ENCODE measurements around the gene CES3. TPM values are rescaled to one million over a fixed set of nuclear protein-coding genes. Genes with fewer than 3 reads are reported as not detected.

The CES3 gene
- total and polyA plus RNA-seq, 4 donors: 0.19 to 28.3 (median 12.5) TPM

DNA sequence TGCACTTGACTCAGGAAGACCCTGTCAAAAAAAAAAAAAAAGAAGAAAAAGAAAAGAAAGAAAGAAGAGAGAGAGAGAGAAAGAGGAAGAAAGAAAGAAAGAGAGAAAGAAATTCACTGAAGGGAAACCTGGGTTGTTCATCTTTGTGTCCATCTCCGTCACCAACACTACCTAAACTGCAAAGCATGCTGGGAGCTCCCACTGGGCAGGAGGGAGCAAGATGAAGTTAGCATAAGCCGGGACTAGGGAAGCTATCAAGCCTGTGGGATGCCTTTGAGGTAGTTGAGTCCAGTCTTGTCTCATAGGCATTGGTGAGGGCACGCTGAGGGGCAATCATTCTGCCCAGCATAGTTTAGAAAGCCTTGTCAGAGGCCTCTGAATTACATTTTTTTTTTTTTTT lies 60.3 kb downstream of the CES3 start:
- Histone ChIP-seq H3K9ac (ENCODE audit: low read depth in 1 of 2, low read length in 2 of 2) (no peak overlapping the region), H3K9me3 (ENCODE audit: control insufficient read depth in 4 of 4, low read length in 3 of 4) (no peaks in the 10 kb centered on the region), H3K27ac (ENCODE audit: low read depth in 1 of 2, low read length in 2 of 2) (no peak overlapping the region), H3K4me3 (ENCODE audit: low read depth in 1 of 3, low read length in 3 of 3) (no peak overlapping the region), H3K4me1 (ENCODE audit: control insufficient read depth in 4 of 4, insufficient read depth in 4 of 4, low read length in 3 of 4) (no peaks in the 10 kb centered on the region), H3K27me3 (ENCODE audit: control insufficient read depth in 4 of 4, insufficient read depth in 4 of 4, low read length in 3 of 4) (no peaks in the 10 kb centered on the region), H3K36me3 (ENCODE audit: control insufficient read depth in 4 of 4, insufficient read depth in 3 of 4, low read depth in 1 of 4, low read length in 3 of 4) (no peaks in the 10 kb centered on the region)
- TF ChIP-seq GABPA (IDR thresholded peaks at IDR 0.05 in 1 of 2, conservative IDR thresholded peaks at IDR 0.05 in 1 of 2) (no peak), EGR1 (IDR thresholded peaks at IDR 0.05; ENCODE audit: low read depth in 2 of 2) (no peak), RXRA (IDR thresholded peaks at IDR 0.05) (no peak), JUND (IDR thresholded peaks at IDR 0.05) (no peak), HNF4A (conservative IDR thresholded peaks at IDR 0.05) (no peak), FOXA2 (IDR thresholded peaks at IDR 0.05) (no peak), TAF1 (conservative IDR thresholded peaks at IDR 0.05) (no peak), FOXA1 (IDR thresholded peaks at IDR 0.05) (no peak), YY1 (IDR thresholded peaks at IDR 0.05) (no peak), NR2F2 (IDR thresholded peaks at IDR 0.05) (no peak), SP1 (IDR thresholded peaks at IDR 0.05) (no peak), HNF4G (IDR thresholded peaks at IDR 0.05) (no peak), RAD21 (IDR thresholded peaks at IDR 0.05) (no peak)
- TF ChIP-seq, protein P1, sequence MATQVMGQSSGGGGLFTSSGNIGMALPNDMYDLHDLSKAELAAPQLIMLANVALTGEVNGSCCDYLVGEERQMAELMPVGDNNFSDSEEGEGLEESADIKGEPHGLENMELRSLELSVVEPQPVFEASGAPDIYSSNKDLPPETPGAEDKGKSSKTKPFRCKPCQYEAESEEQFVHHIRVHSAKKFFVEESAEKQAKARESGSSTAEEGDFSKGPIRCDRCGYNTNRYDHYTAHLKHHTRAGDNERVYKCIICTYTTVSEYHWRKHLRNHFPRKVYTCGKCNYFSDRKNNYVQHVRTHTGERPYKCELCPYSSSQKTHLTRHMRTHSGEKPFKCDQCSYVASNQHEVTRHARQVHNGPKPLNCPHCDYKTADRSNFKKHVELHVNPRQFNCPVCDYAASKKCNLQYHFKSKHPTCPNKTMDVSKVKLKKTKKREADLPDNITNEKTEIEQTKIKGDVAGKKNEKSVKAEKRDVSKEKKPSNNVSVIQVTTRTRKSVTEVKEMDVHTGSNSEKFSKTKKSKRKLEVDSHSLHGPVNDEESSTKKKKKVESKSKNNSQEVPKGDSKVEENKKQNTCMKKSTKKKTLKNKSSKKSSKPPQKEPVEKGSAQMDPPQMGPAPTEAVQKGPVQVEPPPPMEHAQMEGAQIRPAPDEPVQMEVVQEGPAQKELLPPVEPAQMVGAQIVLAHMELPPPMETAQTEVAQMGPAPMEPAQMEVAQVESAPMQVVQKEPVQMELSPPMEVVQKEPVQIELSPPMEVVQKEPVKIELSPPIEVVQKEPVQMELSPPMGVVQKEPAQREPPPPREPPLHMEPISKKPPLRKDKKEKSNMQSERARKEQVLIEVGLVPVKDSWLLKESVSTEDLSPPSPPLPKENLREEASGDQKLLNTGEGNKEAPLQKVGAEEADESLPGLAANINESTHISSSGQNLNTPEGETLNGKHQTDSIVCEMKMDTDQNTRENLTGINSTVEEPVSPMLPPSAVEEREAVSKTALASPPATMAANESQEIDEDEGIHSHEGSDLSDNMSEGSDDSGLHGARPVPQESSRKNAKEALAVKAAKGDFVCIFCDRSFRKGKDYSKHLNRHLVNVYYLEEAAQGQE (IDR thresholded peaks at IDR 0.05): no peak
- TF ChIP-seq, protein P2, sequence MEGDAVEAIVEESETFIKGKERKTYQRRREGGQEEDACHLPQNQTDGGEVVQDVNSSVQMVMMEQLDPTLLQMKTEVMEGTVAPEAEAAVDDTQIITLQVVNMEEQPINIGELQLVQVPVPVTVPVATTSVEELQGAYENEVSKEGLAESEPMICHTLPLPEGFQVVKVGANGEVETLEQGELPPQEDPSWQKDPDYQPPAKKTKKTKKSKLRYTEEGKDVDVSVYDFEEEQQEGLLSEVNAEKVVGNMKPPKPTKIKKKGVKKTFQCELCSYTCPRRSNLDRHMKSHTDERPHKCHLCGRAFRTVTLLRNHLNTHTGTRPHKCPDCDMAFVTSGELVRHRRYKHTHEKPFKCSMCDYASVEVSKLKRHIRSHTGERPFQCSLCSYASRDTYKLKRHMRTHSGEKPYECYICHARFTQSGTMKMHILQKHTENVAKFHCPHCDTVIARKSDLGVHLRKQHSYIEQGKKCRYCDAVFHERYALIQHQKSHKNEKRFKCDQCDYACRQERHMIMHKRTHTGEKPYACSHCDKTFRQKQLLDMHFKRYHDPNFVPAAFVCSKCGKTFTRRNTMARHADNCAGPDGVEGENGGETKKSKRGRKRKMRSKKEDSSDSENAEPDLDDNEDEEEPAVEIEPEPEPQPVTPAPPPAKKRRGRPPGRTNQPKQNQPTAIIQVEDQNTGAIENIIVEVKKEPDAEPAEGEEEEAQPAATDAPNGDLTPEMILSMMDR (IDR thresholded peaks at IDR 0.05; ENCODE audit: low read depth, low read length, missing input control): no peak
- TF ChIP-seq, protein P3, sequence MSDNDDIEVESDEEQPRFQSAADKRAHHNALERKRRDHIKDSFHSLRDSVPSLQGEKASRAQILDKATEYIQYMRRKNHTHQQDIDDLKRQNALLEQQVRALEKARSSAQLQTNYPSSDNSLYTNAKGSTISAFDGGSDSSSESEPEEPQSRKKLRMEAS (IDR thresholded peaks at IDR 0.05): no peak
- 91% methylated on average over 3 of the region's 3 CpGs for WGBS
- no peak for DNase-seq (ENCODE audit: low spot score)

DNA sequence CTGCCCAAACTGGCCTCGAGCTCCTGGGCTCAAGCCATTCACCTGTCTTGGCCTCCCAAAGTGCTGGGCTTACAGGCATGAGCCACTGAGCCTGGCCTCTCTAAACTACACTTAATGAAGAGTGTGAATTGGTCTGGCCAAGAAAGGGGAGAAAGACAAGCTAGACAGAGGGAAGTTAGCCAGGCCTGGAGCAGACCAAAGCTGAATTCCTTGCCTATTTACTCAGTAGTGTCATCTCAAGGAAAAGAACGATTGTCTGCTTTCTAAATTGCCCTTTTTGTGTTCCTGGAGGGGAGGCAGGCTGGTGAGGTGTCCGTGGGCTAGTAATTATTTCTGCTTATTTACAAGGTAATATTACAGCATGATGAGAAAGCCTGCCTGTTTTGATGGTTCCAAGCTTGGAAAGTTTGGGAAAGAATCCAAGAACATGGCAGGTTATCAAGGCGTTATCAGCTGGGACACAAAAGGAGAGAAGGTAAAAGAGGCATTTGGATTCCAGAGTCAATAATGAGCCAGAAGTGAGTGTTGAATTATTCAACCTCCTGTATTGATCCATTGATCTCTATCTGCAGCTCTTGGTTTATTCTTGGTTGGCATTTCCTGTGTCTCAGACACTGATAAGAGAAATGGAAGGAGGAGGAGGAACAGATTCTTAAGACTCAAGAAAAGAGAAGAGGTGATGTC lies 61.6 kb downstream of the CES3 start:
- no peak overlapping the region for H3K9ac ChIP-seq (ENCODE audit: low read depth in 1 of 2, low read length in 2 of 2)
- WGBS: 56% methylated on average over 4 of the region's 4 CpGs
- no peak overlapping the region for H3K27ac ChIP-seq (ENCODE audit: low read depth in 1 of 2, low read length in 2 of 2)
- H3K9me3 ChIP-seq (ENCODE audit: control insufficient read depth in 4 of 4, low read length in 3 of 4): no peaks in the 10 kb centered on the region
- DNase-seq (ENCODE audit: low spot score): no peak
- H3K4me1 ChIP-seq (ENCODE audit: control insufficient read depth in 4 of 4, insufficient read depth in 4 of 4, low read length in 3 of 4): no peaks in the 10 kb centered on the region
- H3K36me3 ChIP-seq (ENCODE audit: control insufficient read depth in 4 of 4, insufficient read depth in 3 of 4, low read depth in 1 of 4, low read length in 3 of 4): no peaks in the 10 kb centered on the region
- H3K4me3 ChIP-seq (ENCODE audit: low read depth in 1 of 3, low read length in 3 of 3): no peak overlapping the region
- no peaks in the 10 kb centered on the region for H3K27me3 ChIP-seq (ENCODE audit: control insufficient read depth in 4 of 4, insufficient read depth in 4 of 4, low read length in 3 of 4)
- TF ChIP-seq YY1 (IDR thresholded peaks at IDR 0.05) (peak; percentile 15), FOXA1 (IDR thresholded peaks at IDR 0.05) (no peak)
